Body of pancreas (tissue), 4 donors: ENCODE results near the gene PLPPR1. TPM values are rescaled to one million over a fixed set of nuclear protein-coding genes. Genes with fewer than 3 reads are reported as not detected.

Source experiments
- ATAC-seq: fragments of 150-250 bp; one replicate; pipeline ENCODE4 v1.9.1; 2016
- DNase-seq, 4 donors: peaks; one replicate each; pipeline ENCODE4 v3.0.0-alpha.2; 2019
- H3K27ac ChIP-seq, 4 donors: fragments of 200-600 bp; sonication (generic); 1 replicate in 3 of 4; 2 replicates in 1 of 4; pipeline versions ENCODE4 v1.5.1 to v1.6.1; 2016 to 2019; ENCODE audit warnings: mild to moderate bottlenecking in 1 of 4, mixed read lengths in 1 of 4, moderate library complexity in 1 of 4
- H3K27me3 ChIP-seq, 2 donors: fragments of 200-600 bp; sonication (generic); one replicate each; pipeline ENCODE4 v1.6.0; 2016; ENCODE audit warnings: mild to moderate bottlenecking in 1 of 2
- H3K36me3 ChIP-seq, 2 donors: fragments of 200-600 bp; sonication (generic); replicated peaks in 1 of 2; 2 replicates each; pipeline ENCODE4 v1.5.1; 2016; ENCODE audit warnings: low read depth in 2 of 2; ENCODE audit not compliant: insufficient read depth in 1 of 2
- H3K4me1 ChIP-seq: fragments of 200-600 bp; sonication (generic); one replicate; pipeline ENCODE4 v1.6.0; 2016
- H3K4me3 ChIP-seq, 2 donors: fragments of 200-600 bp; sonication (generic); 1 replicate in 1 of 2; 2 replicates in 1 of 2; pipeline ENCODE4 v1.5.1; 2016 to 2019
- H3K9me3 ChIP-seq, 3 donors: fragments of 200-600 bp; sonication (generic); 1 replicate in 2 of 3; 2 replicates in 1 of 3; pipeline ENCODE4 v1.5.1; 2016
- POLR2A ChIP-seq, 3 donors: fragments of 450-650 bp; IDR thresholded peaks; one replicate each; pipeline ENCODE4 v1.6.1; 2016; ENCODE audit warnings: antibody characterized with exemption in 3 of 3, mild to moderate bottlenecking in 2 of 3
- WGBS, 2 donors: methylation state at CpG; one replicate each; pipeline ENCODE4 v1.1.5; 2017; 5-methylcytosine and 5-hydroxymethylcytosine counted together
- intact Hi-C: fragments of 100-400 bp; cut with DNase I; formaldehyde crosslinking; loops from one replicate; pipeline ENCODE4 v1.15.1; 2023
- total RNA-seq, 2 donors: library from RNA; depleted of rRNA; stranded (reverse); fragments of >200 nt; gene quantifications; one replicate each; pipeline ENCODE4 v1.1.0, GENCODE V29; 2016
- TF ChIP-seq, protein P1 (sequence below), 7 experiments: fragments of 450-650 bp in 4 of 7; fragments of 200-600 bp in 3 of 7; sonication (generic) in 3 of 7; IDR thresholded peaks; one replicate each; pipeline ENCODE4 v1.5.1; 2016 to 2019; ENCODE audit warnings: antibody characterized with exemption in 7 of 7

Gene PLPPR1
- total RNA-seq, 2 donors from 2014 or later, result 0.26 TPM; not detected in 1

DNA sequence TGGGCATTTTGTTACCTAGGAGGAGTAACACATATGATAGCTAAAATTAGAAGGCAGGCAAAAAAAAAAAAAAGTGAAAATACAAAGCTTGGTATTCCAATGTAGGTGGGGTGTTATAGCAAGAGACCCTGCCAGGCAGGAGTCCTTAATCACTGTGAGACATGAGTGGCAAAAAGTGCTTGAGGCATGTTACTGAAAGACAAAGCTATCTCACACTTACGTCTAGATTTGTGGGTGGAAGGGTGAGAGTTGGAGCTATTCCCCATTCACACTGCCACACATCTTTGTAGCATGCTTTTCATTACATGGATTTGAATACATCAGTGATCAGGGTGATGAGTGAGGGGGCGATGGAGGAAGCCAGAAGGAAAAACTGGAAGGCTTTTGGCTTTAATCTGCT, 2.6 kb upstream of the PLPPR1 start:
- TF ChIP-seq, protein P1, sequence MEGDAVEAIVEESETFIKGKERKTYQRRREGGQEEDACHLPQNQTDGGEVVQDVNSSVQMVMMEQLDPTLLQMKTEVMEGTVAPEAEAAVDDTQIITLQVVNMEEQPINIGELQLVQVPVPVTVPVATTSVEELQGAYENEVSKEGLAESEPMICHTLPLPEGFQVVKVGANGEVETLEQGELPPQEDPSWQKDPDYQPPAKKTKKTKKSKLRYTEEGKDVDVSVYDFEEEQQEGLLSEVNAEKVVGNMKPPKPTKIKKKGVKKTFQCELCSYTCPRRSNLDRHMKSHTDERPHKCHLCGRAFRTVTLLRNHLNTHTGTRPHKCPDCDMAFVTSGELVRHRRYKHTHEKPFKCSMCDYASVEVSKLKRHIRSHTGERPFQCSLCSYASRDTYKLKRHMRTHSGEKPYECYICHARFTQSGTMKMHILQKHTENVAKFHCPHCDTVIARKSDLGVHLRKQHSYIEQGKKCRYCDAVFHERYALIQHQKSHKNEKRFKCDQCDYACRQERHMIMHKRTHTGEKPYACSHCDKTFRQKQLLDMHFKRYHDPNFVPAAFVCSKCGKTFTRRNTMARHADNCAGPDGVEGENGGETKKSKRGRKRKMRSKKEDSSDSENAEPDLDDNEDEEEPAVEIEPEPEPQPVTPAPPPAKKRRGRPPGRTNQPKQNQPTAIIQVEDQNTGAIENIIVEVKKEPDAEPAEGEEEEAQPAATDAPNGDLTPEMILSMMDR (IDR thresholded peaks at IDR 0.05), result no peak
- TF ChIP-seq POLR2A (IDR thresholded peaks at IDR 0.05), result no peak
- H3K4me1 ChIP-seq, result peaks cover 19% of the 10 kb centered on the region
- no peak overlapping the region for H3K27ac ChIP-seq
- ATAC-seq (no peak), DNase-seq (no peak)
- no peaks in the 10 kb centered on the region for H3K9me3 ChIP-seq
- intact Hi-C loops, result no loop called here
- H3K36me3 ChIP-seq, result no peaks in the 10 kb centered on the region
- 65 to 72% methylated on average over 2 of the region's 2 CpGs for WGBS, 2 donors
- no peak overlapping the region for H3K4me3 ChIP-seq
- H3K27me3 ChIP-seq, result peaks cover 0 to 4% of the 10 kb centered on the region in 2 donors

DNA sequence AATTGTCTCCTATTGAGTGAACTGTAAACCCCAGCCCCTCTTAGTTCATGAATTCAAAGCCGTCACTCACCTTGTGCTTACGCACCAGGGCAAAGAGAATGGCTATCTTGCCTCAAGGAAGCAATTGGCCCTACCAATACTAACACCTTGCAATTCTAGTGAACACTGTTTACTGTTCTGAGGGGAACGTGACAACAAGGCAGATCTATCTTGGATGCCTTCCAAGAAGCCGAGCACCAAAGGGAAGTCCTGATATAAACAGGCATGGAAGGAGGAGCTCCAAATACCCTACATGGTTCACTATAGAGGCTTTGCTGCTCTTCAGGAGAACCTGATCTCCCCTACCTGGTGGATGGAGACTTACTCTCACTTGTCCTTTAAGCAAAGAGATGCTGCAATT, 1.7 kb upstream of the PLPPR1 start:
- no peaks in the 10 kb centered on the region for H3K9me3 ChIP-seq
- DNase-seq, result peak in 3 of 4 donors; percentile 7 to 24 (median 21)
- TF ChIP-seq, protein P1 (IDR thresholded peaks at IDR 0.05), result no peak
- no peak for TF ChIP-seq POLR2A (IDR thresholded peaks at IDR 0.05)
- H3K4me3 ChIP-seq, result no peak overlapping the region
- peaks cover 0 to 4% of the 10 kb centered on the region in 2 donors for H3K27me3 ChIP-seq
- no peak for ATAC-seq
- H3K27ac ChIP-seq, result no peak overlapping the region
- 22 to 31% methylated on average over 4 of the region's 4 CpGs for WGBS, 2 donors
- H3K4me1 ChIP-seq, result peaks cover 19% of the 10 kb centered on the region
- H3K36me3 ChIP-seq, result no peaks in the 10 kb centered on the region
- intact Hi-C loops, result no loop called here

DNA sequence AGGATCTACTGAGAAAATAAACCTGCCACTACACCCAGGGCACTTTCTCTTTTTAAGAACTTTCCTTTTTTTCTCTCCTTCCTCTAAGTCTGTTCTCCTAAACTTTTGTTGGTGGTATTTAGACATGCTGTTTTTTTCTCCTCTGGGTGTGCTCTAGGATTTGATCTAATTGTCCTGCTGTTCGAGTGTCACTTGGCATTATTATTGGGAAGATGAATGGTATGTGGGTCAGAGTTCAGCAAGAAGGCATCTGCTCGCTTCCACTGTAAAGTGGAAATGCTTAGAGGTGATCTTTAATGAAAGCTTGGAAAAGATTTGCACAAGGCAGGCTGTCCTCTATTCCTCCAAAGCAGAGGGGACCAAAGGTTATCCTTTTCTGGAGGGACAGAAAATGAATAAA, 1.3 kb upstream of the PLPPR1 start:
- no peak for DNase-seq

DNA sequence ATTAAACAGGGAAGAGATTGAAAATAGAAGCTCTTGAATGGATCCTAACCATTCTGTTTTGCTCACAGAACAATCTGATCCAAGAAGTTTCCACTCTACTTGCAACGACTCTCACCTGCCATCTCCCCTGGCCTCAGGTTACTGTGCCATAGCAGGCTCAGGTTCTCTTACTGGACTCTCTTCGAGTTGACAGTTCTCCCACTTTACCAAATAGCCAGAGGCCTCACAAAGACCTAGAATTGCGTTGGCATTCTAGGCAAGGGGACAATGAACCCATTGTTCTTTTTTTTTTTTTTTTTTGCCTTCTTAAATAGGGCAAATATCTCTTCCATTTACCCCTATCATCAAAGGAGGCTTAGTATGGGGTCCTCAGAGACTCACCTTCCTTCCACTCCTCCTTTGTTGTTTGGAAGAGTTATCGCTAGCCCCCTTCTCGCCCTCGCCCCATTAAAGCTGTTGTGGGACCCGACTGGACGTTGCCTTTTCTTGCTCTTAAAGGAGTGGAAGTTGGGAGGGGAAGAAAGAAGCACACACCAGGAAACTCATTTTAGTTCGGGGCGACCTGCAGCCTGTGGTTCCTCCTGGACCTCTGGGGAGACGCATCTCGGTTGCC, 688 bp upstream of the PLPPR1 start:
- H3K27ac ChIP-seq, result peak overlapping the region in 1 of 4 donors; percentile 7
- no peak for DNase-seq
- 9 to 15% methylated on average over 12 of the region's 12 CpGs for WGBS, 2 donors

More for the DNA sequence above, 1.3 kb upstream of the PLPPR1 start:
- ATAC-seq, result no peak
- Histone ChIP-seq H3K36me3 (no peaks in the 10 kb centered on the region), H3K9me3 (no peaks in the 10 kb centered on the region), H3K27me3 (peaks cover 0 to 4% of the 10 kb centered on the region in 2 donors), H3K4me1 (peaks cover 19% of the 10 kb centered on the region), H3K4me3 (no peak overlapping the region), H3K27ac (no peak overlapping the region)
- 41 to 51% methylated on average over 2 of the region's 2 CpGs for WGBS, 2 donors
- intact Hi-C loops, result no loop called here
- TF ChIP-seq POLR2A (IDR thresholded peaks at IDR 0.05), result no peak
- TF ChIP-seq, protein P1 (IDR thresholded peaks at IDR 0.05), result no peak

More for the DNA sequence above, 688 bp upstream of the PLPPR1 start:
- Histone ChIP-seq H3K4me3 (peak overlapping the region in 1 of 2 donors; percentile 56), H3K9me3 (no peaks in the 10 kb centered on the region), H3K4me1 (peaks cover 19% of the 10 kb centered on the region), H3K27me3 (peaks cover 0 to 4% of the 10 kb centered on the region in 2 donors), H3K36me3 (no peaks in the 10 kb centered on the region)
- no peak for ATAC-seq
- TF ChIP-seq, protein P1 (IDR thresholded peaks at IDR 0.05), result no peak
- TF ChIP-seq POLR2A (IDR thresholded peaks at IDR 0.05), result no peak
- intact Hi-C loops, result no loop called here
